K562 (cell line): ENCODE data around the gene ANKMY1. TPM values are rescaled to one million over a fixed set of nuclear protein-coding genes. Genes with fewer than 3 reads are reported as not detected.
A peak's percentile ranks its signal among the peaks of the same experiment; 100 is the strongest.

Experiments
- CREBBP ChIP-seq: IDR thresholded peaks from one replicate; pipeline ENCODE4 v1.6.1; 2012; ENCODE audit warnings: low read depth, mild to moderate bottlenecking, control low read depth, inconsistent platforms, low read length
- FOSL1 ChIP-seq: fragments of 200-800 bp; sonication (Bioruptor generic); conservative IDR thresholded peaks from 2 replicates; pipeline ENCODE4 v1.6.1; 2016; ENCODE audit warnings: missing genetic modification characterization, missing compliant biosample characterization
- FOXJ2 ChIP-seq: fragments of 200-800 bp; sonication (Bioruptor generic); IDR thresholded peaks from 2 replicates; pipeline ENCODE4 v1.6.1; 2016; ENCODE audit warnings: missing genetic modification characterization, missing compliant biosample characterization
- GABPA ChIP-seq: fragments of 200-800 bp; sonication (Bioruptor generic); conservative IDR thresholded peaks from 2 replicates; pipeline ENCODE4 v1.6.1; 2016; ENCODE audit warnings: low read depth, missing genetic modification characterization, missing compliant biosample characterization
- GABPB1 ChIP-seq: sonication (generic); formaldehyde crosslinking; IDR thresholded peaks from 2 replicates; pipeline ENCODE4 v1.8.0; 2022; ENCODE audit warnings: mild to moderate bottlenecking, missing genetic modification reagents
- IRF2 ChIP-seq: sonication (generic); formaldehyde crosslinking; IDR thresholded peaks from 2 replicates; pipeline ENCODE4 v1.8.1; 2022; ENCODE audit warnings: mild to moderate bottlenecking, missing genetic modification reagents
- MCM2 ChIP-seq: fragments of 450-650 bp; IDR thresholded peaks from 2 replicates; pipeline ENCODE4 v1.6.1; 2017; ENCODE audit warnings: low read depth, mild to moderate bottlenecking
- MTA1 ChIP-seq: fragments of 450-650 bp; IDR thresholded peaks from 2 replicates; pipeline ENCODE4 v1.6.1; 2017; ENCODE audit warnings: borderline replicate concordance
- PHTF2 ChIP-seq: fragments of 250-450 bp; sonication (Bioruptor Pico); IDR thresholded peaks from 2 replicates; pipeline ENCODE4 v1.5.0; 2021; ENCODE audit warnings: mild to moderate bottlenecking
- SETDB1 ChIP-seq: IDR thresholded peaks from one replicate; pipeline ENCODE4 v1.6.1; 2012; ENCODE audit warnings: low read length, control low read depth, inconsistent platforms
- SP1 ChIP-seq: sonication (generic); formaldehyde crosslinking; IDR thresholded peaks from 2 replicates; pipeline ENCODE4 v1.8.1; 2022; ENCODE audit warnings: mild to moderate bottlenecking, missing genetic modification reagents
- ZNF143 ChIP-seq: sonication (generic); formaldehyde crosslinking; IDR thresholded peaks from 2 replicates; pipeline ENCODE4 v1.9.0; 2022; ENCODE audit warnings: mild to moderate bottlenecking, missing genetic modification reagents
- ZNF217 ChIP-seq: sonication (generic); formaldehyde crosslinking; IDR thresholded peaks from 2 replicates; pipeline ENCODE4 v1.8.0; 2022; ENCODE audit warnings: mild to moderate bottlenecking, missing genetic modification reagents
- ZNF76 ChIP-seq: fragments of 250-450 bp; sonication (Bioruptor Pico); IDR thresholded peaks from 2 replicates; pipeline ENCODE4 v1.4.0; 2020; ENCODE audit warnings: mild to moderate bottlenecking, moderate library complexity, borderline replicate concordance
- polyA plus RNA-seq, 8 experiments: library from polyadenylated mRNA; depleted of rRNA in 4 of 8; stranded (reverse) in 5 of 8; unstranded in 3 of 8; fragments of >200 nt; fragmentation: Nextera tagmentation in 2 of 8; fragmentation: Illumina TruSeq in 1 of 8; extraction: Ambion mirVana in 2 of 8; extraction: Trizol in 1 of 8; gene quantifications; 2 replicates each; pipeline versions ENCODE4 v1.2.1 to v1.2.3, GENCODE V29; 2011 to 2014; ENCODE audit warnings: inconsistent platforms in 1 of 8, missing spikeins in 1 of 8
- total RNA-seq, 7 experiments: library from RNA; depleted of rRNA in 6 of 7; stranded (reverse); fragments of >200 nt in 6 of 7; fragmentation: Illumina TruSeq in 2 of 7; extraction: Trizol in 2 of 7; gene quantifications; 2 replicates each; pipeline versions ENCODE4 v1.2.1 to v1.2.3, GENCODE V29; 2011 to 2021; ENCODE audit warnings: low replicate concordance in 1 of 7
- TF ChIP-seq, protein P1 (sequence below), 2 experiments: fragments of 450-650 bp in 1 of 2; sonication (generic) in 1 of 2; formaldehyde crosslinking in 1 of 2; IDR thresholded peaks; 2 replicates each; pipeline versions ENCODE4 v1.7.1 to v1.9.0; 2016 to 2022; ENCODE audit warnings: inconsistent platforms in 1 of 2, mild to moderate bottlenecking in 1 of 2, missing genetic modification reagents in 1 of 2
- TF ChIP-seq, protein P2 (sequence below): fragments of 200-800 bp; sonication (Bioruptor generic); IDR thresholded peaks from 2 replicates; pipeline ENCODE4 v1.6.1; 2017; ENCODE audit warnings: missing genetic modification characterization, missing compliant biosample characterization
- TF ChIP-seq, protein P3 (sequence below): fragments of 250-450 bp; sonication (Bioruptor Pico); IDR thresholded peaks from 2 replicates; pipeline ENCODE4 v1.4.0; 2020

The ANKMY1 gene
- total and polyA plus RNA-seq, 9 of the 15 experiments (the other 6 are each of a cell fraction or from before 2014, with no cell fraction given) = 0.75 to 15.1 (median 11.7) TPM

DNA sequence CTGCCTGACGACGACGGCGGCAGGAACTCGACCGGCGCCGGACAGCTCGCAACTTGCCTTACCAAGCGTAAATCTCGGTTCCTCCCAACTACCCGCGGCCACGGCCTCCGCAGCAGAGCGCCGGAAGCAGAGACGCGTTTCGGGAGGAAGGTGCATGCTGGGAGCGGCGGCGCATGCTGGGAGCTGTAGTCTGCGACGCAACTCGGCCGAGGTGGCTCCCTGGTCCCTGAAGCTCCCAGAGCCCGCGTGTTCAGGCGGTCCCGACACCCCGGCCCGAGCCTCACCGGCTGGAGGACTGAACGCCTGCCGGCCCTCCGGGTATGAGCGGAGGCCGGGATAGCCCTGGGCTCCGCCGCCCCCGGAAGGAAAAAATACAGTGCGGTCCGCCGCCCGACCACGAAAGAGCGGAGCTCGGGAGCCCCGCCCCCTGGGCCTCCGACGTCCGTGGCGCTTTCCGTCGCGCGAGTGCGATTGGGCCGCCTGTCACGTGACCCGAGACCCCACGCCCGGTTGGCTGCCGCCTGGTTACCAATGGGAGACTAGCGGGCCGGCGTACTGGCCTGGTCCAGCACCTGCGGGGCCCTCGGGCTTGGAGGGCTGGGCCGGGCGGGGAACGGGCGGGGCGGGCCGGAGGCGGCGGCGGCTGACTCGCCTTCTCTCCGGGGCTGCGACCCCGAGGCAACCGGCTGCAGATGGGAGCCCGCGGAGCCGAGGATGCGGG is 28.6 kb upstream of the ANKMY1 start, which contains the start of gene CAPN10 (continued):
- TF ChIP-seq, protein P1, sequence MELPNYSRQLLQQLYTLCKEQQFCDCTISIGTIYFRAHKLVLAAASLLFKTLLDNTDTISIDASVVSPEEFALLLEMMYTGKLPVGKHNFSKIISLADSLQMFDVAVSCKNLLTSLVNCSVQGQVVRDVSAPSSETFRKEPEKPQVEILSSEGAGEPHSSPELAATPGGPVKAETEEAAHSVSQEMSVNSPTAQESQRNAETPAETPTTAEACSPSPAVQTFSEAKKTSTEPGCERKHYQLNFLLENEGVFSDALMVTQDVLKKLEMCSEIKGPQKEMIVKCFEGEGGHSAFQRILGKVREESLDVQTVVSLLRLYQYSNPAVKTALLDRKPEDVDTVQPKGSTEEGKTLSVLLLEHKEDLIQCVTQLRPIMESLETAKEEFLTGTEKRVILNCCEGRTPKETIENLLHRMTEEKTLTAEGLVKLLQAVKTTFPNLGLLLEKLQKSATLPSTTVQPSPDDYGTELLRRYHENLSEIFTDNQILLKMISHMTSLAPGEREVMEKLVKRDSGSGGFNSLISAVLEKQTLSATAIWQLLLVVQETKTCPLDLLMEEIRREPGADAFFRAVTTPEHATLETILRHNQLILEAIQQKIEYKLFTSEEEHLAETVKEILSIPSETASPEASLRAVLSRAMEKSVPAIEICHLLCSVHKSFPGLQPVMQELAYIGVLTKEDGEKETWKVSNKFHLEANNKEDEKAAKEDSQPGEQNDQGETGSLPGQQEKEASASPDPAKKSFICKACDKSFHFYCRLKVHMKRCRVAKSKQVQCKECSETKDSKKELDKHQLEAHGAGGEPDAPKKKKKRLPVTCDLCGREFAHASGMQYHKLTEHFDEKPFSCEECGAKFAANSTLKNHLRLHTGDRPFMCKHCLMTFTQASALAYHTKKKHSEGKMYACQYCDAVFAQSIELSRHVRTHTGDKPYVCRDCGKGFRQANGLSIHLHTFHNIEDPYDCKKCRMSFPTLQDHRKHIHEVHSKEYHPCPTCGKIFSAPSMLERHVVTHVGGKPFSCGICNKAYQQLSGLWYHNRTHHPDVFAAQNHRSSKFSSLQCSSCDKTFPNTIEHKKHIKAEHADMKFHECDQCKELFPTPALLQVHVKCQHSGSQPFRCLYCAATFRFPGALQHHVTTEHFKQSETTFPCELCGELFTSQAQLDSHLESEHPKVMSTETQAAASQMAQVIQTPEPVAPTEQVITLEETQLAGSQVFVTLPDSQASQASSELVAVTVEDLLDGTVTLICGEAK (IDR thresholded peaks at IDR 0.05) = peak; percentile 91
- TF ChIP-seq, protein P1 (CRISPR knock-in tag; IDR thresholded peaks at IDR 0.05) = no peak
- TF ChIP-seq SP1 (CRISPR knock-in tag) (peak; percentile 76), ZNF217 (CRISPR knock-in tag) (no peak), PHTF2 (CRISPR knock-in tag) (no peak), GABPB1 (peak; percentile 94), MCM2 (no peak), ZNF143 (CRISPR knock-in tag) (peak; percentile 96), IRF2 (no peak), FOSL1 (tag) (no peak), MTA1 (peak; percentile 90), SETDB1 (no peak), FOXJ2 (no peak), CREBBP (no peak), ZNF76 (CRISPR knock-in tag) (peak; percentile 56; the same call in 1 of the 2 replicates), GABPA (tag) (peak; percentile 94)
- TF ChIP-seq, protein P2, sequence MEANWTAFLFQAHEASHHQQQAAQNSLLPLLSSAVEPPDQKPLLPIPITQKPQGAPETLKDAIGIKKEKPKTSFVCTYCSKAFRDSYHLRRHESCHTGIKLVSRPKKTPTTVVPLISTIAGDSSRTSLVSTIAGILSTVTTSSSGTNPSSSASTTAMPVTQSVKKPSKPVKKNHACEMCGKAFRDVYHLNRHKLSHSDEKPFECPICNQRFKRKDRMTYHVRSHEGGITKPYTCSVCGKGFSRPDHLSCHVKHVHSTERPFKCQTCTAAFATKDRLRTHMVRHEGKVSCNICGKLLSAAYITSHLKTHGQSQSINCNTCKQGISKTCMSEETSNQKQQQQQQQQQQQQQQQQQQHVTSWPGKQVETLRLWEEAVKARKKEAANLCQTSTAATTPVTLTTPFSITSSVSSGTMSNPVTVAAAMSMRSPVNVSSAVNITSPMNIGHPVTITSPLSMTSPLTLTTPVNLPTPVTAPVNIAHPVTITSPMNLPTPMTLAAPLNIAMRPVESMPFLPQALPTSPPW (CRISPR knock-in tag) = peak; percentile 55
- TF ChIP-seq, protein P3, sequence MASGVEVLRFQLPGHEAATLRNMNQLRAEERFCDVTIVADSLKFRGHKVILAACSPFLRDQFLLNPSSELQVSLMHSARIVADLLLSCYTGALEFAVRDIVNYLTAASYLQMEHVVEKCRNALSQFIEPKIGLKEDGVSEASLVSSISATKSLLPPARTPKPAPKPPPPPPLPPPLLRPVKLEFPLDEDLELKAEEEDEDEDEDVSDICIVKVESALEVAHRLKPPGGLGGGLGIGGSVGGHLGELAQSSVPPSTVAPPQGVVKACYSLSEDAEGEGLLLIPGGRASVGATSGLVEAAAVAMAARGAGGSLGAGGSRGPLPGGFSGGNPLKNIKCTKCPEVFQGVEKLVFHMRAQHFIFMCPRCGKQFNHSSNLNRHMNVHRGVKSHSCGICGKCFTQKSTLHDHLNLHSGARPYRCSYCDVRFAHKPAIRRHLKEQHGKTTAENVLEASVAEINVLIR (CRISPR knock-in tag) = 0 out of 2 replicates have a peak, but pooled peaks have one; percentile 36
